HG03378 (cell line): ENCODE results near the gene RNF41.
"Not testable (repeated sequence)": the region's sequence is repeated elsewhere in the genome, so short reads cannot be mapped to it uniquely, and the experiment has no call there.

Source experiments
- ATAC-seq: cut with Tn5 transposase; IDR thresholded peaks from one replicate; pipeline ENCODE4 v1.9.1; 2021; ENCODE audit warnings: mild to moderate bottlenecking, moderate library complexity; ENCODE audit not compliant: unreplicated experiment

The RNF41 gene

DNA sequence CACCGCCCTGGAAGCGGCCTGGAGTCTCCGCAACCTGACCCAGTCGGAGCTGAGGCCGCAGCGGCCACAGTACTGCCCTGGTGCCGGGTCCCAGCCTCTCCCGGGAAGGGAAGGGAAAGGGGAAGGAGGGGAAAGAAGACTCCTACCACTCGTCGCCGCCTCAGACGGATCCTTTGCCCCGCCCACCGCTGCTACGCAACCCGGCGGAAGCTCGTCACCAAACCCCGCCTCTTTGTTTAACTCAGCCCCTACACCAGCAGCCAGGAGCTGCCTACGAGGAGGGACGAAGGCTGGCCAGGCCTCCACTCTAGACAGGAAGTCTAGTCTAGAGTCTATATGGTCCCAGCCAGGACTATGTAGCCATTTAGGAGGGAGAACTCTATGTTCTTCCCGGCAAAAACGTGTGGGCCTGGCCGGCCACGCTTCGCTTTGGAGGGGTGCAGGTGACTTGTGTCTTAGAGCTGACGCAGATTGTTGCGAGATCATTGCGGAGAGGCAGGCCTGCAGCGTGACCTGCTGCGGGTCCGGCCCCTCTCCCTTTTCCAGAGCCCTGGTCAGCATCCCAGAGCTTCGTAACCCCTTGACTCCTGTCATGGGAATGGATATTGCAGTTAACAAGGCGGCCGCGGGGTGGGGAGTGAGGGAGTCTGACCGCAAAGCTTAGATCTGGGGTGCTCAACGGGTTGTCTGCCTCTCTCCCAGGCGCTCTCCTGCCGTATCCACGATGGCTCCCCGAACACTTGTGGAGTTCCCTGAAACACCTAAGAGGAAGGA lies at the start of gene RNF41:
RNF41 (minus strand) TSS at position 166 of the 774 bp plus-strand sequence. CDS start 7,875 bp downstream, outside the sequence.
- ATAC-seq: peak; percentile 74

GRCh38 chr12:56271031-56271430 lies 49.3 kb upstream of the RNF41 start:
- ATAC-seq: no peak

DNA sequence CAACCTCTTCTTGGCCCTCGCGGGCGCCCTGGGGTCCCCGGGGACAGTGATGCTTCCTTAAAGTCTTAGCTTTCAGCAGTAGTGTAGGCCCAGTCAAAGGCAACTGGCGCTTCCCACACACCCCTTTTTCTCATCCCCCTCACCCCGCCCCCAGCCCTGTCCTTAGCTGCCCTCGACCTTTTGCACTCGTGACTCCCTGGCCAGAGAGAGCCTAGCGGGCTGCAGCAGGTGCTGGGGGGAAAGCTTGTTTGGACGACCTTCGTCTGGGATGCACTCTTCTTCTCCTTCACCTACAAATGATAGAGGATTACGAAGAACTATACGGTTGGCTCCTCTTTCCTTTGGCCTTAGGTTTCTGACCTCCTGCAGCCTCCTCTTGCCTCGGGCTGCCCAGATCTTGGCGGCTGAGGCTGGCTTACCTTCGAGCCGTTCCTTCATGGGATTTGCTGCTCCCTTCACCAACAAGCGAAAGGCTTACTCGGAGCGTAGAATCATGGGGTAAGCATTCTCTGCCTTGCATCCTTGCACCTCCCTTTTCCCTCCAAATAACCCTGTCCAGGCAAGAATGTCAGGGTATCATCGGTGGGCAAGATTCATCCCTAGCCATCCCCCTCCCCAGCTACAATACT lies 45.8 kb upstream of the RNF41 start:
- ATAC-seq: no peak

DNA sequence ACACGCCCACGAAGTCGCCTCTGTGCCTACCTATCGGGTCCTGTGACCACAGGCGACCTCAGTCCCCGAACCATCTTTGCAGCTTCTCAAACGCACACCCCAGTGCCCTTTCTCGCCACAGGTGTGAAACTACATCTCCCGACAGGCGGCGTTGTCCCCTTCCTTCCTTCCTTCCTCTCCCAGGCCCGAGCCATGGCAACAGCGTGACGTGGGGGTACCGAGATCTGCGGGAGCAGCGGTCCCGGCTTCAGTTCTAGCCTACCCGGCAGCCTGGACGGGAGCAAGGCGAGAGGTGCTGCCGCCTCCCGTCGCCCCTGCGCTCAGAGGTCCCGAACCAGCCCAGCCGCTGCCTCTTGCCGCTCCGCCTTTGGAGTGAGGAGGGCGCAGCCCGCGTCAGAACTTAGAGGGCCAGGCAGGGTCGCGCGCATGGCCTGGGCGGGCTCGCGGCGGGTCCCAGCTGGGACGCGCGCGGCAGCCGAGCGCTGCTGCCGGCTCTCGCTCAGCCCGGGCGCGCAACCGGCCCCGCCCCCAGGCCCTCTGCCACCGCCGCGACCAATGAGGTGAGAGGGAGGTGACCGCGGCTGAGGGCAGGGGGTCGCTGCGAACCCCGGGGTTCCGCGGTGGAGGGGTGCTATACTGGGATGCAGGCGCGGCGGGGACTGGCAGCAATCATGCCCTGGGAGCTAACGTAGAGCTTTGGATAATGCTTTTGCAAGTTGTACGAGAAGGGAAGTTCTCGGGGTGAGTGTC lies 45.1 kb upstream of the RNF41 start, which contains the start of gene COQ10A:
COQ10A (plus strand) TSS at position 250 of the 750 bp plus-strand sequence; CDS start at position 427, 177 bp downstream.
- ATAC-seq: peak; percentile 63

GRCh38 chr12:56266068-56266692 lies 44.5 kb upstream of the RNF41 start:
- ATAC-seq: not testable (repeated sequence)

DNA sequence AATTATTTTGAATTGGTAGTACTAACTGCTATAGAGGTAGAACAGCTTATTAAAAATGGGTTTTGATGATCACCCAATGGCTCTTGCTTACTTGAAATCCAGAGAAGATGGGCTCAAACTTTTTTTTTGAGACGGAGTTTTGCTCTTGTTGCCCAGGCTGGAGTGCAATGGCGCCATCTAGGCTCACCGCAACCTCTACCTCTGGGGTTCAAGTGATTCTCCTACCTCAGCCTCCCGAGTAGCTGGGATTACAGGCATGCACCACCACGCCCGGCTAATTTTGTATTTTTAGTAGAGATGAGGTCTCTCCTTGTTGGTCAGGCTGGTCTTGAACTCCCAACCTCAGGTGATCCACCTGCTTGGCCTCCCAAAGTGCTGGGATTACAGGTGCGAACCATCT lies 41.2 kb upstream of the RNF41 start:
- ATAC-seq: not testable (repeated sequence)

DNA sequence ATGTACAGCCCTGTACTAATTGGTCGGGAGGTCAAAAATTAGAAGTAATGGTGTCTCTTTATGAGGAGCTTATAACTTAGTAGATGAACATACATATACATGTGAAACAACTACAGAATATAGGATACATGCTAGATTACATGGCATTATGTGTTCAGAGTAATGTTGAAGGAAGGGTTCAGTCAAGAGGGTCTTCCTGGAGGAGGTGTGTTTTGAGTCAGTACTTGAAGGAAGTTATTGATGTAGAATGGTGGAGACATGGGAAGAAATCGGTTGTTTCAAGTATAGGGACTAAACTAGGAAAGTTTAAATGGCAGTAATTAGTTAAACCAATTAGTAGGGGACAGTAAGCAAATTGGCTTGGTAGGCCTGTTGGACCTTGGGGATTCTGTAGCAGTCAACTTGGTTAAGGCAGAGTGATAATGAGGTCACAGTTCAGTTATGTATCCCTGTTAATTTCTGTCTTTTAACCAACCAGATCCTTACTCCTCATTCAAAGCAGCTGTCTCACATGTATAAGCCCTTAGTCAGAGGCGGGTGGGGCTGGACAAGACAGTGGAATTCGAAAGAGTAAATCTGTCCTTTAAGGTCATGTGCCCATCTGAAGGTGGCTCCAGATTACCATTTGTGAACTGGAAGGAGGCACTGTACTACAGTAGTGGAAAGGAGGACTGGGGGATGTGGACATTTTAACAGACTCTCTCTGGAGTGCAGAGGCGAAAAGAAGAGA lies 39.9 kb upstream of the RNF41 start:
- no peak for ATAC-seq

GRCh38 chr12:56260921-56261320 lies 39.2 kb upstream of the RNF41 start:
- no peak for ATAC-seq

DNA sequence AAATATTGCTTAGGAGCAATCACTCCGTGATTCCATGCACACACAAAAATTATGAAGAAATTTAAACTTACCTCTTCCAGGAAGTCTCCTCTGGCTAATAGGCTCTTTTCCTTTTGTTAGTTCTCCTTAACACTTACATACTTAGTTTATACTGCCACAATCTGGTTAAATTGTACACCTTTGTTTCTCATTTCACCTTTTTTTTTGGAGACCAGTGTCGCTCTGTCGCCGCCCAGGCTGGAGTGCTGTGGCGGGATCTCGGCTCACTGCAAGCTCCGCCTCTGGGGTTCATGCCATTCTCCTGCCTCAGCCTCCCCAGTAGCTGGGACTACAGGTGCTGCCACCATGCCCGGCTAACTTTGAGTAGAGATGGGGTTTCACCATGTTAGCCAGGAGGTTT lies 38.7 kb upstream of the RNF41 start:
- no peak for ATAC-seq

DNA sequence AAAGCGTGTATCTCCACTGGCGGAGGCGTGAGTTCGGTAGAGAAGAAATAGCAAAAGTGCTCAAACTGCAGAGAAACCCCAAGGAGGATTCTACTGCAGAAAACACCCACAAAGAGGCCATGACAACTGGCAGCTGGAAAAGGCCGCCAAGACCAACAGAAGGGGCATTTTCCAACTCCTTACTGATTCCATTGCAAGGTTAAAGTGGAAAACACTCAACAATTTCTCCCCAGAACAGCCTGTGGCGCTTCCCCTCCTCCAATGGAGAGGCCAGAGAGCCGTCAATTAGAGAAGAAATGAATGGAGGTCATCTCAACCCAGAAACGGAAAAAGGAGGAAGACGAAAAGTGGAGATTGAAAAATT lies 37.1 kb upstream of the RNF41 start:
- ATAC-seq: no peak

- ATAC-seq: peak; percentile 63
Observed at GRCh38 chr12:56258068-56258819, 36.5 kb upstream of the RNF41 start, which contains the start of gene ANKRD52. ANKRD52 (minus strand) TSS chr12:56258384; CDS start chr12:56258269, 115 bp downstream.

DNA sequence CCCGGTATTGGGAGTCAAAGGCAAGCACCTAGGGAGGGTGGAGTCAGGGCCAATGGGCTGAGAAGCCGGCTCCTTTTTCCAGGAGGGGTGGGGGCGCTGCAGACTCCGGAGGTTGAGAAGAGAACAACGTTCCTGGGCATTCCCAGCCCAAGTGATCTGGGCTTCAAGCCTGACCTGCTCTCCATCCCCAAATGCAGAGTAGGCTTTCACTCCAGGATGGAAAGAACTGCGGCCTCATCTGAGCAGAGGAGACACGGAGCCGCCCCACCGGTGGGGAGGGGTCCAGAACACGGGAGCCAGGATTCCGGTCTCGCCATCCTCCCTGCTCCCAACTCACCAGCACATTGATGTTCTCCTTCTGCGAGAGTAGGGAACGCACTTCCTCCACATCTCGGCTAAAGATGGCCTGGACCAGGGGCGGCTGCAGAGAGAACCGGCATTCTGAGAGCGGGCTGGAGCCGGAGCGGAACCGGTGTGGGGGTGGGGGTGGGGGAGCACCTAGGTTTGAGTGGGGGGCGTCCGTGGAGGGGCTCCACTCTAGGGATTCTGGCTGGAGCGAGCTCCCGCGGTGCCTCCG lies 35.9 kb upstream of the RNF41 start:
- ATAC-seq: no peak

- no peak for ATAC-seq
Observed at GRCh38 chr12:56257071-56257470, 35.3 kb upstream of the RNF41 start.

DNA sequence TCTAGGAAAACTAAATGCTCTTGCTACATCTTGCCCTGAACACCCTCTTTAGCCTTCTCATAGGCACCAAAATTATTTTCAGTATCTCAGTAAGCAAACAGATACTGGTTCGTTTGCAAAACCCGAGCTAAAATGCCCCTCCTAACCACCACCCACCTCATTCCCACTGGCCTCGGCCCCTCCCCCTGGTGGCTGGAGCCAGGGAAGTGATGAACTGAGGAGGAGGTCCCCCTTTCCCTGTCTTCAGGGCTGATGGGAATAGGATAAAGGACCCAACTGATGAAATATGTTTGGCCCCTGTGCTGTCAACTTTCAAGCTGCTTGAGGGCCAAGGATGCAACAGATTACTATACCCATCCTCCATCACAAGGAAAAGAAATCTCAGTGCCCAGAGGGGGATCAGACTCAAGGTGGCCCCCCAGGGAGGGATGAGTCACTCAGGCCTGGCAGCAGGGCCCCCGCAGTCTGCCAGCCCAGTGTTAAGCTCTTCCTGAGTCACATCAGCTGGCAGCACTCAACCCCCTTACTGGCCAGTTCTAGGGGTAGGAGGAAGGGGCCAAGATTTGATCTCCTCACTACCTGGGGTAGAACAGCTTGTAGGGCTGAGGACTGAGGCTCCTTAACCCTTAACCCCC lies 34.7 kb upstream of the RNF41 start:
- no peak for ATAC-seq

DNA sequence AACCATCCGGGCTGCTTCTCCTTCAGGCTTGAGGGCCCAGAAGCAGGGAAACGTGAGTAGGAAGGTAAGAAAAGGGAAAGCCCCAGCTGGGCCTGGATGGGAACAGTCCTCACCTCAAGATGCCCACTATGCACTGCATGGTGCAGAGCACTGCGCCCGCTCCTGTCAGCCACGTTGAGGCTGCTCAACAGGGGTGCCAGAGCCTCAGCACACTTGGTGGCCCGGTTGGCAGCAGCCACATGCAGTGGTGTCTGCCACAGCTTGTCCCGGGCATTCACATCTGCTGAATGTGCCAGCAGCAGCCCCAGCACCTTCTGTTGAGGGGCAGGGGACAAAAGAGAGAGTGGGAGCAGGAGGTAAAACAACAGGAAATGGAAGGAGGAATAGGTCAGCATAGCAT lies 33.9 kb upstream of the RNF41 start:
- ATAC-seq: no peak

DNA sequence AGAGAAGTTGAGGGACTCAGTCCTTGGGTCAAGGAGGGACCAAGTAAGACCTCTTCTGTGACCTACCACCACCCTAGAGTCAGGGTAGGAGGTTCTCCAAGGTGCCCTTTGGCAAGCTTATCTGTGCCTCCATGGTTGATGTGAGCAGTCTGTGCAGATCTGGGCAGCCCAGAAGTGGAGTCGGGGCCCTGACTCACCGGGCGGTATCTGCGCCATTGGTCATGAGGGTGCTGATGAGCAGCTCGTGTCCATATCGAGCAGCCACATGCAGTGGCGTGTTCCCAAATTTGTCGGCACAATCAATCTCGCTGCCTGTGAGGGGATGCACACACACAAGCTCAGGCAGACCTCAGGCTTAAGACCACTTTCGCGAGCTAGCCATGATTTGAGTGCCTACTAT lies 31.4 kb upstream of the RNF41 start:
- ATAC-seq: no peak

- ATAC-seq: no peak
Observed at GRCh38 chr12:56252649-56253048, 30.9 kb upstream of the RNF41 start.

- no peak for ATAC-seq
Observed at GRCh38 chr12:56248711-56249110, 27.0 kb upstream of the RNF41 start.

- ATAC-seq: no peak
Observed at GRCh38 chr12:56247923-56248322, 26.2 kb upstream of the RNF41 start.
